GM18907 (cell line): Measurements from ENCODE around the gene IFNGR1.
"Not testable (repeated sequence)": the region's sequence is repeated elsewhere in the genome, so short reads cannot be mapped to it uniquely, and the experiment has no call there.

ENCODE experiments used
- ATAC-seq: cut with Tn5 transposase; IDR thresholded peaks from one replicate; pipeline ENCODE4 v1.9.1; 2021; ENCODE audit warnings: mild to moderate bottlenecking, moderate library complexity; ENCODE audit not compliant: unreplicated experiment

The IFNGR1 gene

GRCh38 chr6:137218917-137219663 is at the start of gene IFNGR1:
Gene IFNGR1 (minus strand): TSS chr6:137219385. CDS start chr6:137219327, 58 bp downstream.
- ATAC-seq: peak; percentile 96

- no peak for ATAC-seq
Measured at GRCh38 chr6:137268911-137269310, 49.7 kb upstream of the IFNGR1 start.

GRCh38 chr6:137266309-137266586 is 47.1 kb upstream of the IFNGR1 start:
- no peak for ATAC-seq

- ATAC-seq: no peak
Measured at GRCh38 chr6:137265561-137266308, 46.5 kb upstream of the IFNGR1 start.

GRCh38 chr6:137264311-137265075 is 45.3 kb upstream of the IFNGR1 start:
- no peak for ATAC-seq

GRCh38 chr6:137261761-137262160 is 42.6 kb upstream of the IFNGR1 start:
- ATAC-seq: peak; percentile 69

- ATAC-seq: peak; percentile 10
Measured at GRCh38 chr6:137261361-137261760, 42.2 kb upstream of the IFNGR1 start.

GRCh38 chr6:137260217-137260616 is 41.0 kb upstream of the IFNGR1 start:
- ATAC-seq: no peak

- ATAC-seq: no peak
Measured at GRCh38 chr6:137259349-137259748, 40.2 kb upstream of the IFNGR1 start.

GRCh38 chr6:137258170-137258569 is 39.0 kb upstream of the IFNGR1 start:
- ATAC-seq: no peak

GRCh38 chr6:137256350-137257103 is 37.3 kb upstream of the IFNGR1 start:
- ATAC-seq: no peak

GRCh38 chr6:137254966-137255365 is 35.8 kb upstream of the IFNGR1 start:
- ATAC-seq: no peak

- not testable (repeated sequence) for ATAC-seq
Measured at GRCh38 chr6:137254430-137254829, 35.2 kb upstream of the IFNGR1 start.

GRCh38 chr6:137248702-137249101 is 29.5 kb upstream of the IFNGR1 start:
- ATAC-seq: no peak

- ATAC-seq: no peak
Measured at GRCh38 chr6:137247724-137248123, 28.5 kb upstream of the IFNGR1 start.

- peak; percentile 59 for ATAC-seq
Measured at GRCh38 chr6:137246791-137247202, 27.6 kb upstream of the IFNGR1 start.

- no peak for ATAC-seq
Measured at GRCh38 chr6:137246164-137246563, 27.0 kb upstream of the IFNGR1 start.

- no peak for ATAC-seq
Measured at GRCh38 chr6:137241481-137242038, 22.4 kb upstream of the IFNGR1 start.

GRCh38 chr6:137240168-137240567 is 21.0 kb upstream of the IFNGR1 start:
- ATAC-seq: no peak

- no peak for ATAC-seq
Measured at GRCh38 chr6:137237413-137238170, 18.4 kb upstream of the IFNGR1 start.
